Right lobe of liver (tissue), 6 donors: ENCODE results near the gene STX7. TPM values are rescaled to one million over a fixed set of nuclear protein-coding genes. Genes with fewer than 3 reads are reported as not detected.

Experiments used
- ATAC-seq, 4 donors: fragments of 200-7000 bp; cut with Tn5 transposase; one replicate each; pipeline ENCODE4 v1.9.1; 2020; ENCODE audit warnings: mild to moderate bottlenecking in 4 of 4, moderate library complexity in 4 of 4
- DNase-seq, 3 donors: peaks; one replicate each; pipeline ENCODE4 v3.0.0-alpha.2; 2020
- H3K27ac ChIP-seq, 3 donors: fragments of 200-600 bp; one replicate each; pipeline ENCODE4 v1.8.0; 2022
- H3K27me3 ChIP-seq, 2 donors: fragments of 200-600 bp; one replicate each; pipeline ENCODE4 v1.8.0; 2022
- H3K36me3 ChIP-seq, 4 donors: fragments of 200-600 bp; sonication (generic) in 1 of 4; one replicate each; pipeline versions ENCODE4 v1.5.1 to v1.8.0; 2017 to 2022; ENCODE audit warnings: control low read depth in 1 of 4
- H3K4me1 ChIP-seq, 4 donors: fragments of 200-600 bp; sonication (generic) in 1 of 4; one replicate each; pipeline versions ENCODE4 v1.5.1 to v1.8.0; 2017 to 2022; ENCODE audit warnings: control low read depth in 1 of 4
- H3K4me3 ChIP-seq, 3 donors: fragments of 200-600 bp; one replicate each; pipeline ENCODE4 v1.8.0; 2022
- H3K9me3 ChIP-seq, 4 donors: fragments of 200-600 bp; sonication (generic) in 1 of 4; one replicate each; pipeline versions ENCODE4 v1.5.1 to v1.8.0; 2017 to 2022; ENCODE audit warnings: control low read depth in 1 of 4
- CTCF ChIP-seq, 4 donors: fragments of 200-600 bp in 3 of 4; fragments of 450-650 bp in 1 of 4; IDR thresholded peaks; one replicate each; pipeline versions ENCODE4 v1.5.1 to v1.8.0; 2016 to 2022; ENCODE audit warnings: antibody characterized with exemption in 4 of 4, mild to moderate bottlenecking in 2 of 4
- POLR2A ChIP-seq: fragments of 450-650 bp; IDR thresholded peaks from one replicate; pipeline ENCODE4 v1.6.1; 2017; ENCODE audit warnings: antibody characterized with exemption, mild to moderate bottlenecking
- WGBS: methylation state at CpG from one replicate; pipeline ENCODE4 v1.1.6; 2018; ENCODE audit warnings: low coverage, low lambda C conversion rate; ENCODE audit not compliant: insufficient coverage; ENCODE audit errors: missing lambda C conversion rate; 5-methylcytosine and 5-hydroxymethylcytosine counted together
- intact Hi-C, 2 donors: fragments of 100-400 bp; cut with DNase I; formaldehyde crosslinking; loops; one replicate each; pipeline versions ENCODE4 v1.11.2 to v1.14.1; 2022
- total RNA-seq, 6 experiments: library from RNA; depleted of rRNA in 2 of 6; stranded (reverse); fragments of >200 nt in 2 of 6; fragmentation: NEBNext Ultra II Directional in 3 of 6; extraction: Animal tissue kit (Norgen Biotek cat#: 25700) in 3 of 6; gene quantifications; one replicate each; pipeline versions ENCODE4 v1.1.0 to v1.2.4, GENCODE V29; 2016 to 2023
- donor health status: DM: no; HTN: yes; CAD: no.
- donor health status: DM: no; HTN: no; CAD: no.
- donor health status: DM: no; HTN: no; CAD: no.
- donor health status: DM: no; HTN: yes; CAD: no.
- donor health status: DM: no; HTN: yes; CAD: no.

The STX7 gene
- total RNA-seq, 6 experiments from 2014 or later = 14.9 to 28.5 (median 17.0) TPM

GRCh38 chr6:132404330-132404729 lies 108.6 kb downstream of the STX7 start:
- ATAC-seq (no peak), DNase-seq (no peak)
- 56% methylated on average over 2 of the region's 2 CpGs for WGBS
- no peak overlapping the region for H3K4me3 ChIP-seq
- no peak overlapping the region for H3K27ac ChIP-seq
- no peaks in the 10 kb centered on the region for H3K9me3 ChIP-seq
- no peaks in the 10 kb centered on the region for H3K36me3 ChIP-seq
- intact Hi-C loops = loop anchor here in 1 of 2 donors (10.0 kb wide), 1 partner anchor 100 kb away; no protein-coding TSS in a partner anchor
- TF ChIP-seq POLR2A (no peak), CTCF (IDR thresholded peaks at IDR 0.05) (no peak)
- H3K27me3 ChIP-seq = peaks cover 0 to 26% of the 10 kb centered on the region in 2 donors
- H3K4me1 ChIP-seq = peaks cover 0 to 6% (median 0%) of the 10 kb centered on the region in 4 donors

GRCh38 chr6:132401618-132402285 lies 111.2 kb downstream of the STX7 start:
- Histone ChIP-seq H3K4me1 (peaks cover 0 to 6% (median 0%) of the 10 kb centered on the region in 4 donors), H3K4me3 (peak overlapping the region; percentile 47 to 51 (median 47)), H3K27ac (no peak overlapping the region), H3K27me3 (peaks cover 0 to 28% of the 10 kb centered on the region in 2 donors), H3K9me3 (no peaks in the 10 kb centered on the region), H3K36me3 (no peaks in the 10 kb centered on the region)
- no peak for DNase-seq
- intact Hi-C loops = loop anchor here in 1 of 2 donors (10.0 kb wide), 1 partner anchor 97 kb away; no protein-coding TSS in a partner anchor
- TF ChIP-seq CTCF (IDR thresholded peaks at IDR 0.05) = no peak
- TF ChIP-seq POLR2A = no peak
- 9% methylated on average over 35 of the region's 35 CpGs for WGBS
- ATAC-seq = peak in 1 of 4 donors; percentile 12

GRCh38 chr6:132400883-132401617 lies 111.9 kb downstream of the STX7 start, which contains the start of gene MOXD1:
Gene MOXD1 (minus strand): TSS chr6:132401475. CDS start chr6:132401426, 49 bp downstream.
- H3K36me3 ChIP-seq = no peaks in the 10 kb centered on the region
- H3K27ac ChIP-seq = no peak within 1 kb of the TSS
- ATAC-seq (peak; percentile 81 to 89 (median 84)), DNase-seq (peak; percentile 45 to 58 (median 55))
- peak within 1 kb of the TSS; percentile 47 to 51 (median 47) for H3K4me3 ChIP-seq
- peaks cover 0 to 6% (median 0%) of the 10 kb centered on the region in 4 donors for H3K4me1 ChIP-seq
- H3K27me3 ChIP-seq = peaks cover 0 to 28% of the 10 kb centered on the region in 2 donors
- 5% methylated on average over 18 of the region's 87 CpGs for WGBS
- TF ChIP-seq POLR2A (no peak), CTCF (IDR thresholded peaks at IDR 0.05) (no peak)
- H3K9me3 ChIP-seq = no peaks in the 10 kb centered on the region
- intact Hi-C loops = loop anchor here in 1 of 2 donors (10.0 kb wide), 1 partner anchor 96 kb away; no protein-coding TSS in a partner anchor

GRCh38 chr6:132400555-132400882 lies 112.4 kb downstream of the STX7 start:
- H3K4me3 ChIP-seq = peak overlapping the region in 2 of 3 donors; percentile 47 to 51
- TF ChIP-seq CTCF (IDR thresholded peaks at IDR 0.05) (no peak), POLR2A (no peak)
- no peaks in the 10 kb centered on the region for H3K36me3 ChIP-seq
- intact Hi-C loops = loop anchor here in 1 of 2 donors (10.0 kb wide), 1 partner anchor 96 kb away; no protein-coding TSS in a partner anchor
- ATAC-seq (peak in 3 of 4 donors; percentile 9 to 37 (median 23)), DNase-seq (no peak)
- no peak overlapping the region for H3K27ac ChIP-seq
- 24% methylated on average over 9 of the region's 11 CpGs for WGBS
- no peaks in the 10 kb centered on the region for H3K9me3 ChIP-seq
- peaks cover 0 to 6% (median 0%) of the 10 kb centered on the region in 4 donors for H3K4me1 ChIP-seq
- peaks cover 0 to 28% of the 10 kb centered on the region in 2 donors for H3K27me3 ChIP-seq
